Tibial artery (tissue), 4 donors: ENCODE results near the gene MTARC2.
A peak's percentile ranks its signal among the peaks of the same experiment; 100 is the strongest.

Experiments
- DNase-seq, 2 donors: peaks; one replicate each; pipeline ENCODE4 v3.0.0-alpha.2; 2019
- H3K27ac ChIP-seq, 2 donors: fragments of 200-600 bp; sonication (generic) in 1 of 2; 1 replicate in 1 of 2; 2 replicates in 1 of 2; pipeline ENCODE4 v1.5.1; 2018 to 2019; ENCODE audit warnings: mild to moderate bottlenecking in 1 of 2
- H3K27me3 ChIP-seq, 2 donors: fragments of 200-600 bp; sonication (generic) in 1 of 2; one replicate each; pipeline versions ENCODE4 v1.5.1 to v1.6.0; 2016 to 2019
- H3K36me3 ChIP-seq, 3 donors: fragments of 200-600 bp; sonication (generic) in 2 of 3; one replicate each; pipeline ENCODE4 v1.5.1; 2016 to 2019; ENCODE audit warnings: mild to moderate bottlenecking in 2 of 3
- H3K4me1 ChIP-seq, 4 donors: fragments of 200-600 bp; sonication (generic) in 2 of 4; 1 replicate in 3 of 4; 2 replicates in 1 of 4; pipeline ENCODE4 v1.5.1; 2016 to 2019
- H3K4me3 ChIP-seq, 2 donors: fragments of 200-600 bp; sonication (generic) in 1 of 2; 1 replicate in 1 of 2; 2 replicates in 1 of 2; pipeline ENCODE4 v1.5.1; 2018 to 2019; ENCODE audit warnings: mild to moderate bottlenecking in 2 of 2
- H3K9me3 ChIP-seq, 3 donors: fragments of 200-600 bp; sonication (generic) in 1 of 3; one replicate each; pipeline ENCODE4 v1.5.1; 2016 to 2019
- CTCF ChIP-seq, 2 experiments: fragments of 200-600 bp in 1 of 2; fragments of 450-650 bp in 1 of 2; IDR thresholded peaks; one replicate each; pipeline ENCODE4 v1.5.1; 2017 to 2019; ENCODE audit warnings: antibody characterized with exemption in 2 of 2, mild to moderate bottlenecking in 1 of 2, moderate library complexity in 1 of 2
- intact Hi-C: fragments of 100-400 bp; cut with DNase I; formaldehyde crosslinking; loops from one replicate; pipeline ENCODE4 v1.15.0; 2023; ENCODE audit warnings: low total_unique reads

The MTARC2 gene

DNA sequence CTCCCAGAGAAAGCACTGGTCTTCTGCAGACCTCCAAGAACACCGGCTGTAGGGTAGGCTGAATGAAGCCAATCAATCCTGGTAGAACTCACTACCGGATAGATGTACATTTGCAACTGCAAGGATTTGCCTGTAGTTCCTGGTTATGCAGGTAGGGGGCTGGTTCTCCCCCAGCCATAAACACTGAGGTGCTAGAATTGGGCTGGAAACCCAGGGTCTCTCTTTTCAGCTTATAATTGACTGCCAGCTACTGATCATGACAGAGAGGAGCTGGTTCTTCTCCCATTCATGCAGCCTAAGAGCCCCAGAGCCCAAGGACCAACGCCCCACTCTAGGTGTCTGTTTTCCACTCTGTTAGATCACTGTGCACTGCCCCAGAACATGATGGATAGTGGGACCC, 21.5 kb upstream of the MTARC2 start:
- no peak for DNase-seq
- no peaks in the 10 kb centered on the region for H3K36me3 ChIP-seq
- no peak overlapping the region for H3K27ac ChIP-seq
- peaks cover 0 to 5% of the 10 kb centered on the region in 2 donors for H3K27me3 ChIP-seq
- no peaks in the 10 kb centered on the region for H3K9me3 ChIP-seq
- H3K4me1 ChIP-seq: no peaks in the 10 kb centered on the region
- intact Hi-C loops: no loop called here
- no peak overlapping the region for H3K4me3 ChIP-seq
- no peak for TF ChIP-seq CTCF (IDR thresholded peaks at IDR 0.05)

DNA sequence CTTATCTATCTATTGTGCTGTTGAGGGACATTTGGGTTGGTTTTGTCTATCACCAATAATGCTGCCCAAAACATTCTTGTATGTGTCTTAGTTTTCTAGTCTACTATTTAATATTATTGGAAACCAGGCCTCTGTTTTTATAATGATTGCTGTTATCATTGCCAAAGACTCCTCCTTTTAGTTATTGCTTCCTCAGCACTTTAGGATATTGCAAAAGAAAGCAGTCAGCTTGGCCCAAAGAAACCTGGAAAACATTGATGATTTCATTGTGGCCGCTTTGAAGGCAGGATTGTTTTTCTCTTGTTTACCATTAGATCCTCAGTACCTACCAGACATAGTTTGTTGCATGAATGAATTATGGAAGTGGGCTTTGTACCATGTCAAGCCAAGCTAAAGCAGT, 20.6 kb upstream of the MTARC2 start:
- H3K4me1 ChIP-seq: peaks cover 0 to 8% (median 6%) of the 10 kb centered on the region in 4 donors
- intact Hi-C loops: no loop called here
- H3K36me3 ChIP-seq: no peaks in the 10 kb centered on the region
- no peak overlapping the region for H3K27ac ChIP-seq
- H3K9me3 ChIP-seq: no peaks in the 10 kb centered on the region
- H3K27me3 ChIP-seq: peaks cover 0 to 5% of the 10 kb centered on the region in 2 donors
- no peak overlapping the region for H3K4me3 ChIP-seq
- DNase-seq: no peak
- no peak for TF ChIP-seq CTCF (IDR thresholded peaks at IDR 0.05)

GRCh38 chr1:220730486-220730885, 17.6 kb upstream of the MTARC2 start:
- Histone ChIP-seq H3K27me3 (peaks cover 0 to 5% of the 10 kb centered on the region in 2 donors), H3K4me3 (no peak overlapping the region), H3K4me1 (peaks cover 0 to 30% (median 23%) of the 10 kb centered on the region in 4 donors), H3K36me3 (no peaks in the 10 kb centered on the region), H3K27ac (no peak overlapping the region), H3K9me3 (no peaks in the 10 kb centered on the region)
- intact Hi-C loops: loop anchor here (5.0 kb wide), 1 partner anchor 38 kb away; the partner anchor contains the start of gene C1orf115
- no peak for TF ChIP-seq CTCF (IDR thresholded peaks at IDR 0.05)
- no peak for DNase-seq

DNA sequence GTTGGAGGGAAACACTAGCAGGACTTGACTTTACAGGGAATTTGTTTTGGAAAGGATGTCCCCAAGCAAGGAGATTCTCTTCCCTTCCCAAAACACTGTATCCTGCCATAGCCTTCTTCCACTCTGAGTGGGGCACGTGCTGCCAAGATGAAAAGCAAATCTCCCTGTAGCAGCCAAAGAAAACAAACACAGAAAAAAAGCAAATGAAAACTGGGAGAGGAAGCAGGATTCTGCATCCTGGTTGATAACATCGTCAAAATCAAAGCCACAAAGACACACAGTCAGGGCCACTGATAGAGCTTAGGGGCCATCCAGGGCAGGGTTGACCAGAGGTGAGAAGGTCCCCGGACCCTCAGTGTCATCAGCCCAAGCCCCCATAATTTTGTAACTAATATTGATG, 16.0 kb upstream of the MTARC2 start:
- no peak for DNase-seq
- H3K27ac ChIP-seq: peak overlapping the region; percentile 85
- peak overlapping the region in 1 of 2 donors; percentile 33 for H3K4me3 ChIP-seq
- H3K4me1 ChIP-seq: peaks cover 0 to 30% (median 23%) of the 10 kb centered on the region in 4 donors
- intact Hi-C loops: loop anchor here (5.0 kb wide), 1 partner anchor 40 kb away; the partner anchor contains the start of gene C1orf115
- no peaks in the 10 kb centered on the region for H3K27me3 ChIP-seq
- TF ChIP-seq CTCF (IDR thresholded peaks at IDR 0.05): no peak
- no peaks in the 10 kb centered on the region for H3K36me3 ChIP-seq
- no peaks in the 10 kb centered on the region for H3K9me3 ChIP-seq

- H3K36me3 ChIP-seq: no peaks in the 10 kb centered on the region
- intact Hi-C loops: loop anchor here (5.0 kb wide), 1 partner anchor 40 kb away; the partner anchor contains the start of gene C1orf115
- peaks cover 0 to 30% (median 23%) of the 10 kb centered on the region in 4 donors for H3K4me1 ChIP-seq
- TF ChIP-seq CTCF (IDR thresholded peaks at IDR 0.05): no peak
- no peaks in the 10 kb centered on the region for H3K9me3 ChIP-seq
- H3K27ac ChIP-seq: peak overlapping the region; percentile 85
- DNase-seq: no peak
- no peaks in the 10 kb centered on the region for H3K27me3 ChIP-seq
- peak overlapping the region; percentile 33 to 44 for H3K4me3 ChIP-seq
Observed at GRCh38 chr1:220732621-220733020, 15.5 kb upstream of the MTARC2 start.
